Measurements from ENCODE around the gene PRICKLE4. TPM values are rescaled to one million over a fixed set of nuclear protein-coding genes. Genes with fewer than 3 reads are reported as not detected.

Gene PRICKLE4
- total and polyA plus RNA-seq, 2 of the 4 experiments (the other 2 are of a cell fraction): 0.72 TPM; not detected in 1

DNA sequence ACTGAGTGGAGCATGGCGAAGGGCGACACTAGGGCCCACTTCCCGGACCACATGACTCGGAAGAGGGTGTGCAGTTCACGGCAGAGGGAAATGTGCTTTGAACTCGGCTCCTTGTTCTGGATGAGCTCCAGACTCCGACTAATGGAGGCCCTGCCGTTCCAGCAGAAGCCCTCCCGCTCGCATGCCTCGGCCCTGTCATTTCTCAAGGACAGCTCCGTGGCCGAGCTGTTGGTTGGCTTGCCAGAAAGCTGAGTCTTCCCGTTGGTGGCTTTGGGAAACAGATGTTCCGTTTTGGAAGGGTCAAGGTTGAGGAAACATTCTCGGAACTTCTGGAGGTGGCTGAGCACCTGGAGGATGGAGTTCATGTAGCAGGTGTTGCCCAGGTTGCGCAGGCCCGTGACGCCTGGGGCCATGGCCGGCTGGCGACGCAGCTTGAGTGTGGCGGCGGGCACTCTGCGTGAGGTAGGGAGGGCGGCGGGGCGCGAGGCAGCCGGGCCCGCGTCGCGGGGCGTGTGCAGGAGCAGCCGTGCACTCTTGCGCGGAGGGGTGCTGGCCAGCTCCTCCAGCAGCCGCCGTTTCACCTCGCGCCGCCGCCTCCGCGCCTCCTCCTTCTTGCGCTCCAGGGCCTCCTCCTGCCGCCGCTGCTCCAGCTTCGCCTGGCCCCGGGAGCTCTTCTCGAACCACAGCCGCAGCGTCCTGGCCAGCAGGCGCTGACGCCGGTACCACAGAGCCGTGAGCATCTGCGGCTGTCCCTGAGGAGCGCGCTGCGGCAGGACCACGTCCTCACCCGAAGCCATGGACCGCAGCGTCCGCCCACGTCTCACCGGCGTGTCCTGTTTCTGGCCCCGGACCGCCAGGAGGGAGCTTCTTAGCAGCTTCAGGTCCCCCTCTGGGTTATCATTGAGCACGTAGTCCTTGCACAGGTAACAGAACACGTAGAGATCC, 25.5 kb downstream of the PRICKLE4 start:
- Histone ChIP-seq H3K27ac (ENCODE audit: insufficient read depth, low read length) (no peak overlapping the region), H4K8ac (ENCODE audit: low read depth in 2 of 2, low read length in 2 of 2) (no peak overlapping the region), H2BK120ac (ENCODE audit: low read depth, low read length) (no peak overlapping the region), H3K36me3 (ENCODE audit: control insufficient read depth, insufficient read depth, low read length) (peaks cover 13% of the 10 kb centered on the region), H2BK15ac (ENCODE audit: low read depth, low read length) (no peak overlapping the region), H3K4me1 (ENCODE audit: control insufficient read depth, insufficient read depth, low read length) (no peaks in the 10 kb centered on the region), H3K4ac (ENCODE audit: low read depth, low read length) (no peak overlapping the region), H2BK20ac (ENCODE audit: low read depth, low read length) (no peak overlapping the region), H3K27me3 (ENCODE audit: control insufficient read depth, insufficient read depth, low read length) (no peaks in the 10 kb centered on the region), H3K56ac (ENCODE audit: extremely low read depth, insufficient read depth, low read length) (no peak overlapping the region), H3K9ac (ENCODE audit: low read depth, low read length) (no peak overlapping the region), H2BK5ac (ENCODE audit: low read depth, low read length, poor library complexity, severe bottlenecking) (no peak overlapping the region), H3K18ac (ENCODE audit: low read depth, low read length) (no peak overlapping the region), H2AK9ac (replicated peaks; ENCODE audit: low read depth, low read length, poor library complexity) (no peak overlapping the region), H4K91ac (ENCODE audit: insufficient read depth, low read depth, low read length) (no peak overlapping the region), H3K4me3 (ENCODE audit: insufficient read depth, low read depth, low read length) (no peak overlapping the region), H2AK5ac (ENCODE audit: low read depth, low read length) (no peak overlapping the region), H3K9me1 (ENCODE audit: insufficient read depth, low read length) (no peaks in the 10 kb centered on the region), H4K20me1 (ENCODE audit: insufficient read depth, low read length) (no peaks in the 10 kb centered on the region), H3K79me1 (ENCODE audit: low read depth in 1 of 2, low read length in 2 of 2) (no peaks in the 10 kb centered on the region; a peak in 1 of 4 replicates), H3K4me2 (ENCODE audit: low read depth, low read length) (no peak overlapping the region), H3K23ac (ENCODE audit: low read depth, low read length) (no peak overlapping the region), H3K14ac (replicated peaks; ENCODE audit: low read depth, low read length) (no peak overlapping the region), H2AFZ (replicated peaks; ENCODE audit: low read length, poor library complexity) (no peak overlapping the region), H4K5ac (ENCODE audit: low read depth, low read length) (no peak overlapping the region), H3K9me3 (ENCODE audit: control insufficient read depth, insufficient read depth, low read length) (no peaks in the 10 kb centered on the region)
- ATAC-seq (ENCODE audit: low read depth) (no peak), DNase-seq (no peak)
- ChIA-PET POLR2A (ENCODE audit: unreplicated experiment) (no interaction called here), CTCF (no interaction called here)
- in situ Hi-C loops (cut with MboI; ENCODE audit: low sequenced_read_pairs) (no loop called here), intact Hi-C loops (cut with micrococcal nuclease) (no loop called here), dilution Hi-C loops (cut with HindIII; ENCODE audit: low sequenced_read_pairs, unreplicated experiment) (no loop called here)
- TF ChIP-seq CEBPB (IDR thresholded peaks at IDR 0.05; ENCODE audit: low read depth, low read length) (no peak), BHLHE40 (IDR thresholded peaks at IDR 0.05; ENCODE audit: low read depth, low read length) (no peak), MXI1 (IDR thresholded peaks at IDR 0.05; ENCODE audit: borderline replicate concordance, low read depth, low read length) (no peak)
- 93% methylated on average over 51 of the region's 74 CpGs; no CpG with 5 or more reads in 1 of the 2 experiments for WGBS, 2 experiments (ENCODE audit: extremely low coverage in 2 of 2, insufficient read length in 1 of 2)
- BruUV-seq (replicated peaks): no TSS peak
